Subcutaneous adipose tissue (tissue), 4 donors: ENCODE data around the gene RECK. TPM values are rescaled to one million over a fixed set of nuclear protein-coding genes. Genes with fewer than 3 reads are reported as not detected.

Experiments used
- CTCF ChIP-seq: fragments of 450-650 bp; IDR thresholded peaks from one replicate; pipeline ENCODE4 v1.5.1; 2016; ENCODE audit warnings: low read depth, mild to moderate bottlenecking, control low read depth, antibody characterized with exemption, moderate library complexity
- total RNA-seq, 4 donors: library from RNA; depleted of rRNA; stranded (reverse); fragments of >200 nt; gene quantifications; one replicate each; pipeline ENCODE4 v1.1.0, GENCODE V29; 2016

The RECK gene
- total RNA-seq, 4 donors from 2014 or later = 17.0 to 28.0 (median 21.2) TPM

- TF ChIP-seq CTCF = no peak
These were observed 117.0 kb downstream of the RECK start for GRCh38 chr9:36153746-36154145.

- TF ChIP-seq CTCF = no peak
These were observed 117.7 kb downstream of the RECK start for GRCh38 chr9:36154331-36154952.

DNA sequence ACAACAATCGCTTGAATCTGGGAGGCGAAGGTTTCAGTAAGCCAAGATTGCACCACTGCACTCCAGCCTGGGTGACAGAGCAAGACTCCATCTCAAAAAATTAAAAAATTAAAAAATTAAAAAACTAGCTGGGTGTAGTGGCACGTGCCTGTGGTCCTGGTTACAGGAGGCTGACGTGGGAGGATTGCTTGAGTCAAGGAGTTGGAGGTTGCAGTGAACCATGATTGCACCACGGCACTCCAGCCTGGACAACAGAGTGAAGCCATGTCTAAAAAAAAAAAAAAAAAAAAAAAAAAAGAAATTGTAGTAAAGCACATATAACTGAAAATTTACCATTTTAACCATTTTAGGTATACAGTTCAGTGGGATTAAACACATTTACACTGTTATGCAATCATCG, 119.4 kb downstream of the RECK start:
- TF ChIP-seq CTCF = no peak

DNA sequence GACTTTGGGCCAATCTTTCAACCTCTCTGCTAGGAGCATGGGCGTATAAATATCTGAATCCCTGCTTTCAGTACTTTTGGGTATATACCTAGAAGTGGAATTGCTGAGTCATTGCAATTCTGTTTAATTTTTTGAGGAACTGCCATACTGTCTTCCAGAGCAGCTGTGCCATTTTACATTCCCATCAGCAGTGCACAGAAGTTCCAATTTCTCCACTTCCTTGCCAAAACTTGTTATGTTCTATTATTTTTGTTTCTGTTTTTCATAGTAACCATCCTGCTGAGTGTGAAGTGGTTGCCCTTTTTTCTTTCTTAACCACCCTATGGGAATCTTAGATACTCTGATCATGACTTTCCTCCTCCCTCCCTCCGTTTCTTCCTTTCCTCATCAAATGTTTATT, 121.4 kb downstream of the RECK start:
- no peak for TF ChIP-seq CTCF

DNA sequence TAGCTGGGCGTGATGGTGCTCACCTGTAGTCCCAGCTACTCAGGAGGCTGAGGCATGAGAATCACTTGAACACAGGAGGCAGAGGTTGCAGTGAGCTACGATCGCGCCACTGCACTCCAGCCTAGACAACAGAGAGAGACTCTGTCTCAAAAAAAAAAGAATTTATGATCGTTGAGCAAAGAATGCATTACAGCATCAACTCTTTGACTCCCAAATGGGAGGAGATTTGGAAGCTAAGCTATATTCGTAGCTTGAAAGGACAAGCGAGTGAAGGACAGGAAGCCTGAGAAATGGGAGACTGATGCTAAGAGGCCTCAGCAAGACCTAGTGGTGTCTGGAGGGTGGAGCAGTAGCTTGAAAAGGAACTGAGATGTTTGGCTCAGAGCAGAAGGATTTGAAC, 122.2 kb downstream of the RECK start:
- TF ChIP-seq CTCF = no peak

DNA sequence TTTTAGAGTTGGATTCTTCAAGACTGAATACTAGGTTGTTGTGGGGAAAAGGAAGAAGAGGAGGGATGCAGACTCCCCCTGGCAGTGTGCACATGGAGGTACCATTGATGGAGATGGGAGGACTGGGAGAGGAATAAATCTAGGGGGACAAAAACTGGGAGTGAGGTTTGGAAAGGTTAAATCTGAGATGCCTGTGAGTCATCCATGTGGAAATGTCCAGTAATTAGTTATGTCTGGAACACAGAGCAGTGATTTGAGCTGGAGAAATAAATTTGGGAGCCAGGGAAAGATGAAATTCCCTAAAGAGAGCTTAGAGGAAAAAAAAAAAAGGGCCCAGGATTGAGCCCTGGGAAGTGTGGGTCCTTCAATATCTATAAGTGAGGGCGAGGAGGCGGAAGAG, 124.5 kb downstream of the RECK start:
- TF ChIP-seq CTCF = no peak

DNA sequence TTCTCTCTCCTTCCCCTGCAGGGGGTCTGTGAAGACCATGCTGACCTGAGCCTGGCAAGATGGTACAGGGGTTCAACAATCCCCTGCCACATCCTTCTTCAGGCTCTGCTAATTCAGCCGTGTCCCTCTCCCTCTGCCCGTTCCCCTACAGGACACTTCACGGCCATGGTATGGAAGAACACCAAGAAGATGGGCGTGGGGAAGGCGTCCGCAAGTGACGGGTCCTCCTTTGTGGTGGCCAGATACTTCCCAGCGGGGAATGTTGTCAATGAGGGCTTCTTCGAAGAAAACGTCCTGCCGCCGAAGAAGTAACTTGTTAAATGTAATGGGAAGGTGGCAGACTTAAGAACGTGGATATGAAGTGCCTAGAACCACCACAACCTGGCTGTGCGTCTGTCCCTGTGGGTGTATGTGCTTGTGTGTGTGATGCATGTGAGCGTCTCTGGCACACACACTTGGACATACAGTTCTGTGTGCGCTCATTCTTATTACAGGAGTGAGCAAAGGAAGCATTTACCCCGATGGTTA, 125.6 kb downstream of the RECK start:
- TF ChIP-seq CTCF = no peak
